Activated CD4-positive, alpha-beta T cell treated with anti-CD3 and anti-CD28 coated beads, Interleukin-2, amount 50 U/mL, for 1 hour (primary cell): Measurements from ENCODE around the gene GRIN2A.

ENCODE experiments used
- DNase-seq: peaks from one replicate; pipeline ENCODE4 v3.0.0-alpha.2; 2020

GRIN2A gene

GRCh38 chr16:9846362-9847099, 335.7 kb downstream of the GRIN2A start:
- DNase-seq, result no peak

- DNase-seq, result no peak
Measured at GRCh38 chr16:9845661-9846361, 336.4 kb downstream of the GRIN2A start.

GRCh38 chr16:9844361-9844760, 337.9 kb downstream of the GRIN2A start:
- DNase-seq, result no peak

- DNase-seq, result no peak
Measured at GRCh38 chr16:9843424-9844018, 338.7 kb downstream of the GRIN2A start.

- no peak for DNase-seq
Measured at GRCh38 chr16:9840761-9841665, 341.2 kb downstream of the GRIN2A start.

- DNase-seq, result no peak
Measured at GRCh38 chr16:9837481-9837880, 344.7 kb downstream of the GRIN2A start.

- no peak for DNase-seq
Measured at GRCh38 chr16:9836118-9836736, 346.0 kb downstream of the GRIN2A start.

GRCh38 chr16:9827062-9827752, 355.0 kb downstream of the GRIN2A start:
- no peak for DNase-seq

- DNase-seq, result no peak
Measured at GRCh38 chr16:9826656-9827055, 355.6 kb downstream of the GRIN2A start.

GRCh38 chr16:9824200-9825068, 357.8 kb downstream of the GRIN2A start:
- no peak for DNase-seq

- DNase-seq, result no peak
Measured at GRCh38 chr16:9823510-9823909, 358.7 kb downstream of the GRIN2A start.

GRCh38 chr16:9821970-9822369, 360.3 kb downstream of the GRIN2A start:
- DNase-seq, result no peak

GRCh38 chr16:9821331-9821730, 360.9 kb downstream of the GRIN2A start:
- DNase-seq, result no peak

GRCh38 chr16:9820476-9821246, 361.6 kb downstream of the GRIN2A start:
- no peak for DNase-seq

GRCh38 chr16:9818702-9819101, 363.5 kb downstream of the GRIN2A start:
- DNase-seq, result no peak

- DNase-seq, result no peak
Measured at GRCh38 chr16:9817586-9817985, 364.6 kb downstream of the GRIN2A start.

- DNase-seq, result no peak
Measured at GRCh38 chr16:9816644-9817043, 365.6 kb downstream of the GRIN2A start.

- DNase-seq, result no peak
Measured at GRCh38 chr16:9813665-9814064, 368.6 kb downstream of the GRIN2A start.

GRCh38 chr16:9808210-9808609, 374.0 kb downstream of the GRIN2A start:
- DNase-seq, result no peak

- DNase-seq, result no peak
Measured at GRCh38 chr16:9807302-9807701, 374.9 kb downstream of the GRIN2A start.
